Measurements from ENCODE around the gene CCDC51. TPM values are rescaled to one million over a fixed set of nuclear protein-coding genes. Genes with fewer than 3 reads are reported as not detected.
"Not testable (repeated sequence)": the region's sequence is repeated elsewhere in the genome, so short reads cannot be mapped to it uniquely, and the experiment has no call there.

Gene CCDC51
- polyA plus RNA-seq, 3 donors, result 25.5 to 28.8 (median 26.2) TPM

DNA sequence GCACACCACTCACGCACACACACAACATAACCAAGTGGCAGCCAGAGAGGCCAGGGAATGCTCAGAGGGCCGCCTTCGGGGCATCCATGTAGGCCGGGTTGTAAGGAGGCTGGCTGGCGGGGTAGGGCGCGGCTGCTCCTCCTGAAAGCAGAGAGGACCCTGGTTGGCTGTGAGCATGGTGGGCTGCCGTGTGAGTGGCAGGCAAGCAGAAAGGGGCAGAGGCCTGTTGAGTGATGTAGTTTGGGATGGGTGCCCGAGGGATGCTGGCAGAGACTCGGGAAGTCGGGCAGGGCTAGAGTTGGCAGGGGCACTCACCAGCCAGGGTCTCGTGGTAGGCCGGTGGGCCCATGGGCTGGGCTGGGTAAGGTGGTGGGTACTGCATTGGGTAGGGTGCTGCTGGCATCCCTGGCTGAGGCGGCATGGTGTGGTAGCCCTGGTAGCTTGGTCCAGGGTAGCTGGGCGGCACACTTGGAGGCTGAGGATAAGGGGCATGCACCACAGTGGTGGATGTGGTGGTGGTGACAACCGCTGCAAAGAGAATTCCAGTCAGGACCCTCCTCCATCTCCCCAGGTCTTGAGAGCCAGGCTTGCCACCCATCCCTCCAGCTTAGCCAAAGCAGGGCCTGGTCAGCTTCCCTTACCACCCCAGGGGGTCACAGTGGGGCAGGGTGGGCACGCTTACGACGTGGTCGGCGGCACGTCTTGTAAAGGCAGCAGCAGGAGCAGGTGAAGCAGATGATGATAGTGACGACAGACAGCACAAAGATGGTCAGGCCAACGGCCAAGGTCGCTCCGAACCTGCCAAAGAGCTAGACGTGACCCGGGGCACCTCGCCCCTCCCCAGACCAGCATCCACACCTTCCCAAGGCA lies 29.4 kb upstream of the CCDC51 start:
- DNase-seq (ENCODE audit: extremely low read depth in 1 of 11, low read depth in 9 of 11, low spot score in 4 of 11), result no peak

- no peak for DNase-seq (ENCODE audit: extremely low read depth in 1 of 11, low read depth in 9 of 11, low spot score in 4 of 11)
Measured at GRCh38 chr3:48468329-48468731, 28.4 kb upstream of the CCDC51 start.

- DNase-seq (ENCODE audit: extremely low read depth in 1 of 11, low read depth in 9 of 11, low spot score in 4 of 11), result no peak
Measured at GRCh38 chr3:48467473-48468267, 27.8 kb upstream of the CCDC51 start.

GRCh38 chr3:48467110-48467454 lies 27.2 kb upstream of the CCDC51 start:
- no peak for DNase-seq (ENCODE audit: extremely low read depth in 1 of 11, low read depth in 9 of 11, low spot score in 4 of 11)

DNA sequence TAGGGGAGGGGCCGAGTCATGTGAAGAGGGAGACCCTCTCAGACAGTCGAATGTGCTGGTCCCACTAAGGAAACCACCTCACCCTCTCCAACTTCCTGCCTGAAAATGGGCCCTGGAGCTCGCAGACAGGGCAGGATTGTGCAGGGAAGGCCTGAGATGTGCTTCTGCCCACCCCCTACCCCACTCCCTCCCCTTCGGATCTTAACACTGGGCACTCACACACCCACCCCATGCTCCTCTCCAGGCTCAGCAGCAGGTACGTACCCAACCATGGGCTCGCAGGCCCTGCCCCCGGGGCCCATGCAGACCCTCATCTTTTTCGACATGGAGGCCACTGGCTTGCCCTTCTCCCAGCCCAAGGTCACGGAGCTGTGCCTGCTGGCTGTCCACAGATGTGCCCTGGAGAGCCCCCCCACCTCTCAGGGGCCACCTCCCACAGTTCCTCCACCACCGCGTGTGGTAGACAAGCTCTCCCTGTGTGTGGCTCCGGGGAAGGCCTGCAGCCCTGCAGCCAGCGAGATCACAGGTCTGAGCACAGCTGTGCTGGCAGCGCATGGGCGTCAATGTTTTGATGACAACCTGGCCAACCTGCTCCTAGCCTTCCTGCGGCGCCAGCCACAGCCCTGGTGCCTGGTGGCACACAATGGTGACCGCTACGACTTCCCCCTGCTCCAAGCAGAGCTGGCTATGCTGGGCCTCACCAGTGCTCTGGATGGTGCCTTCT lies 26.6 kb upstream of the CCDC51 start:
- DNase-seq (ENCODE audit: extremely low read depth in 1 of 11, low read depth in 9 of 11, low spot score in 4 of 11), result no peak

GRCh38 chr3:48465531-48466378 lies 25.8 kb upstream of the CCDC51 start:
- DNase-seq (ENCODE audit: extremely low read depth in 1 of 11, low read depth in 9 of 11, low spot score in 4 of 11), result peak; percentile 91 to 99 (median 97)

GRCh38 chr3:48465237-48465530 lies 25.3 kb upstream of the CCDC51 start:
- DNase-seq (ENCODE audit: extremely low read depth in 1 of 11, low read depth in 9 of 11, low spot score in 4 of 11), result peak in 1 of 11 donors; percentile 32

DNA sequence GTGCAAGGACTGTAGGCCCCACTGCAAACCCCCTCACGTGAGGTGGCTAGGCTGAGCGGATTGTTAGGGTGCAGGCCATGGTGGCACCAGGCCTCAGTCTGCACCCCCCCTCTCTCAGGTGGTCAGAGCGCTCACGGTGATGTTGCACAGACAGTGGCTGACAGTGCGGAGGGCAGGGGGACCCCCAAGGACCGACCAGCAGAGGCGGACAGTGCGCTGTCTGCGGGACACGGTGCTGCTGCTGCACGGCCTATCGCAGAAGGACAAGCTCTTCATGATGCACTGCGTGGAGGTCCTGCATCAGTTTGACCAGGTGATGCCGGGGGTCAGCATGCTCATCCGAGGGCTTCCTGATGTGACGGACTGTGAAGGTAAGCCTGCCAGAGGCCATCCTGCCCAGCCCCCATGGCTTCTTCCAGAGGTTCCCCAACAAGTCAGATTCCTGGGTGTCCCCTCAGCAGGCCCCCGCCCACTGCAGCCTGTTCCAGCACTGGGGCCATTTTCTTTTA lies 24.8 kb upstream of the CCDC51 start:
- DNase-seq (ENCODE audit: extremely low read depth in 1 of 11, low read depth in 9 of 11, low spot score in 4 of 11), result no peak

GRCh38 chr3:48463703-48464102 lies 23.8 kb upstream of the CCDC51 start:
- DNase-seq (ENCODE audit: extremely low read depth in 1 of 11, low read depth in 9 of 11, low spot score in 4 of 11), result no peak

DNA sequence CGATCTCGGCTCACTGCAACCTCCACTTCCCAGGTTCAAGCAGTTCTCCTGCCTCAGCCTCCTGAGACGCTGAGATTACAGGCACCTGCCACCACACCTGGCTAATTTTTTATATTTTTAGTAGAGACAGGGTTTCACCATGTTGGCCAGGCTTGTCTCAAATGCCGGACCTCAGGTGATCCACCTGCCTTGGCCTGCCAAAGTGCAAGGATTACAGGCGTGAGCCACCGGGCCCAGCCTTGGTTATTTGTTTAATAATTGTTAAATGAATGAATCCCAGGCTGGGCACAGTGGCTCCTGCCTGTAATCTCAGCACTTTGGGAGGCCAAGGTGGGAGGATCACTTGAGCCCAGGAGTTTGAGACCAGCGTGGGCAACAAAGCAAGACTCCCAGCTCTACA lies 21.8 kb upstream of the CCDC51 start:
- not testable (repeated sequence) for DNase-seq (ENCODE audit: extremely low read depth in 1 of 11, low read depth in 9 of 11, low spot score in 4 of 11)

DNA sequence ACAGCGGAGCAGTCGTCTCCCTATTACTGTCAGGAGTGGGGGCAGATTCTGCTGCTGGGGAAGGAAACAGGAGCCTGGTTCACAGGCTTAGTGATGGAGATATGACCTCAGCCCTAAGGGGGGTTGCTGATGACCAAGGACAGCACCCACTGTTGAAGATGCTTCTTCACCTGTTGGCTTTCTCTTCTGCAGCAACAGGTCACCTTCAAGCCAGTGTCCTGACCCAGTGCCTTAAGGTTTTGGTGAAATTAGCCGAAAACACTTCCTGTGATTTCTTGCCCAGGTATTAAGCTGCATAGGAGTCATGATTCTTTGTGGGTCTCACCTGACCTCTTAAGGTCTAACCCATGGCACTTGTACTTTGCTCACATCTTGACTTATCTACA lies 20.6 kb upstream of the CCDC51 start:
- DNase-seq (ENCODE audit: extremely low read depth in 1 of 11, low read depth in 9 of 11, low spot score in 4 of 11), result no peak

DNA sequence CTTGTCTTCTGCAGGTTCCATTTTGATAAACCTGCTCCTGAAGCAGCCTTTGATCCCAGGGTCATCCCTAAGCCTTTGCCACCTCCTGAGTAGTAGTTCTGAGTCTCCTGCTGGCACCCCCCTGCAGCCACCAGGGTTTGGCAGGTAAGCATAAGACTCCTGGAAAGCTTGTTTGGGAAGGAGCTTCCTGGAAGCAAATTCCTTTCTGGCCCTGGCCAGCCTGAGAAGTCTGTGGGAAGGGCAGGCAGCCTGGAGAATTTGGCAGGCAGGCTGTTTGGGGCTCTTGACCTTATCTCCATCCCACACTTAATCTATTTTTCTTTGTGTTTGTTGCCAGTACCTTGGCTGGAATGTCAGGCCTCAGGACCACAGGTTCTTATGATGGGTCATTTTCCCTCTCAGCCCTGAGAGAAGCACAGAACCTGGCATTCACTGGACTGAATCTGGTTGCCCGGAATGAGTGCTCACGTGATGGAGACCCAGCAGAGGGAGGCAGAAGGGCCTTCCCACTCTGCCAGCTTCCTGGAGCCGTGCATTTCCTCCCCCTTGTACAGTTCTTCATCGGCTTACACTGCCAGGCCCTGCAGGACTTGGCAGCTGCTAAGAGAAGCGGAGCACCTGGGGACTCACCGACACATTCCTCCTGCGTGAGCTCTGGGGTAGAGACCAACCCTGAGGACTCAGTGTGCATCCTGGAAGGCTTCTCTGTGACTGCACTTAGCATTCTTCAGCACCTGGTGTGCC lies 20.0 kb upstream of the CCDC51 start:
- no peak for DNase-seq (ENCODE audit: extremely low read depth in 1 of 11, low read depth in 9 of 11, low spot score in 4 of 11)

DNA sequence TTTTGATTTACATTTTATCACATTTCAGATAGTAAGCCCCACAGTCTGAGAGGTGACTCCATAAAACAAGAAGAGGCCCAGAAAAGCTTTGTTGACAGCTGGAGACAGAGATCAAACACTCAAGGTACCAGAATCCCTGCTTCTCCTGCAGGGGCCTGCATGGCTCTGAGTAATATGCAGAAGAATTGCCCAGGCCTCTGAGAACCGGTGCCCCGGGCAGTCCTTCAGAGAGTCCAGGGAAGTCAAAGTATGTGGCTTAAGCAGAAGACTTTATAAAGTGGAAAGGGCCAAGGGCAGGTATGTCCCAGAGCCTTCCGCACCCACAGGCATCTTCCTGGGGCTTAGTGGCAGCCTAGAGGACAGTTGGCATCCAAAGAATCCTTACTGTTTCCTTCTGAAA lies 19.4 kb upstream of the CCDC51 start:
- DNase-seq (ENCODE audit: extremely low read depth in 1 of 11, low read depth in 9 of 11, low spot score in 4 of 11), result no peak

DNA sequence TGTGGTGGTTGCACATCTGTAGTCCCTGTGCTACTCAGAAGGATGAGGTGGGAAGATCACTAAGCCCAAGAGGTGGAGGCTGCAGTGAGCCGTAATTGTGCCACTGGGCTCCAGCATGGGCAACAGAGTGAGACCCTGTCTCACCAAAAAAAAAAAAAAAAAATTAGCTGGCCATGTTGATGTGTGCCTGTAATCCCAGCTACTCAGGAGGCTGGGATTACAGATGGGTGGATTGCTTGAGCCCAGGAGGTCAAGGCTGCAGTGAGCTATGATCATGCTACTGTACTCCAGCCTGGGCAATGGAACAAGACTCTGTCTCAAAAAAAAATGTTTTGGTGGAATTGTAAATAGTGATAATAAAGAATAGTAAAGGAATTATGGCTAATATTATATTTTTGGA lies 16.5 kb upstream of the CCDC51 start:
- no peak for DNase-seq (ENCODE audit: extremely low read depth in 1 of 11, low read depth in 9 of 11, low spot score in 4 of 11)

DNA sequence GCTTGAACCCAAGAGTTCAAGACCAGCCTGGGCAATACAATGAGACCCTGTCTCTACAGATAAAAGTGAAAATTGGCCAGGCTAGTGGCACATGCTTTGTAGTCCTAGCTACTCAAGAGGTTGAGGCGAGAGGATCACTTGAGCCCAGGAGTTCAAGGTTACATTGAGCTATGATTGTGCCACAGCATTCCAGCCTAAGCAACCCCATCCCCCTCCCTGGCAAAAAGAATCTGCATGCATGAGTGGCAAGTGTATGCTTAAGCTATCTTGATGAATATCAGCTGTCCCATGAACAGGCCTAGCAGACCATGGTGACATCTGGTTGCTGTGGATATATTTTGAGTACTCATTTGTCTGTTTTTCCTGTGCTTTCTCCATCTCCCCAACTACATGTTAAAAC lies 11.4 kb upstream of the CCDC51 start:
- no peak for DNase-seq (ENCODE audit: extremely low read depth in 1 of 11, low read depth in 9 of 11, low spot score in 4 of 11)

- DNase-seq (ENCODE audit: extremely low read depth in 1 of 11, low read depth in 9 of 11, low spot score in 4 of 11), result peak in 7 of 11 donors; percentile 62 to 88 (median 84)
Measured at GRCh38 chr3:48446425-48447193, 6.7 kb upstream of the CCDC51 start, which contains the start of gene ATRIP. ATRIP (plus strand) TSS chr3:48446737; CDS start chr3:48446846, 109 bp downstream.

GRCh38 chr3:48446043-48446424 lies 6.1 kb upstream of the CCDC51 start:
- no peak for DNase-seq (ENCODE audit: extremely low read depth in 1 of 11, low read depth in 9 of 11, low spot score in 4 of 11)

Measured in renal cortex interstitium (tissue), 11 donors.